ENCODE measurements around the gene GGCX.

The GGCX gene

GRCh38 chr2:85539361-85540132 is 21.7 kb downstream of the GGCX start:
- peak; percentile 84 for DNase-seq

GRCh38 chr2:85538507-85539360 is 22.6 kb downstream of the GGCX start, which contains the start of gene MAT2A:
TSS of gene MAT2A (plus strand) at chr2:85539168. CDS start at chr2:85539288, 120 bp downstream.
- DNase-seq: peak; percentile 95

DNA sequence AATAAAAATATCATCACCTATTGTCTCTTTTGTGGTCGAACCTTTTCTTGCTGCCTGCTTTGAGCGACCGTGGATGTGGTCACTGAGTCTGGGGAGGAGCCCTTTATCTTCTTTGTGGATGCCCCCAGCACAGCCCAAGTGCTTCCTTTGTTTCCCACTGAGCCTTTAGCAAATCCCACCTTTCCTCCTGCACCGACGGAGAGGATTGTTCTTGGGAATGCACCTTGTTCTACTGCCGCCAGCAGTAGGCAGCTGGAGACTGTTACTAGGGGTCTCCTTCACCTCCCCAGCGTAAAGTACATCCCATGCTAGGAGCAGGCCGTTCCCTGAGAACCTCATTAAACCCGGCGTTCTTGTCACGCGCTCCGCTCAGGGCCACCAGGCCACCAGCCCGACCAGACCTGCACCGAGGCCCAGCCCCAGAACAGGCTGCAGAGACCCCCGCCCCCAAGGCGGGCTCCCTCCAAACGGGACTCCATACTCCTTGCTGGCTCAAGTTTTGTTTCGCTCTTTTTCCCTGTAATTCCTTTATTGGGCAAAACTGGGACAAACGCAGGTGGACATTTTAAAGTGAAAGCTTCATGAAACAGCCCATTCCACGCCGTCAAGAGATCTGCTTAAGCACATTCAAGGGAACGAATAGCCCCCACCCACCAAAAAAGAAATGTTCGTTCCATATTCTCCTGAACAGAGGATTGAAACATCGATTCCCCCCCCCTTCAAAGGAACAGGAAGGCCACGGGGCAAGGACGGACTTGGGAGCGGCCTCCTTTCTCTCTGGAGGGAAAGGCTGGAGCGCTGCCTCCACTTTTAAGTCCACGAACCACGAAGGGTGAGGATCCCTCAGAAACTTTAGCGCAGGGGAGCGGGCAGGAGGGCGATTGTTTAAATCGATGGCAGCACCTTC is 23.4 kb downstream of the GGCX start:
- DNase-seq: peak; percentile 56

- DNase-seq: no peak
Measured at GRCh38 chr2:85536479-85536878, 24.8 kb downstream of the GGCX start.

GRCh38 chr2:85534881-85535280 is 26.4 kb downstream of the GGCX start:
- no peak for DNase-seq

- no peak for DNase-seq
Measured at GRCh38 chr2:85534099-85534498, 27.2 kb downstream of the GGCX start.

DNA sequence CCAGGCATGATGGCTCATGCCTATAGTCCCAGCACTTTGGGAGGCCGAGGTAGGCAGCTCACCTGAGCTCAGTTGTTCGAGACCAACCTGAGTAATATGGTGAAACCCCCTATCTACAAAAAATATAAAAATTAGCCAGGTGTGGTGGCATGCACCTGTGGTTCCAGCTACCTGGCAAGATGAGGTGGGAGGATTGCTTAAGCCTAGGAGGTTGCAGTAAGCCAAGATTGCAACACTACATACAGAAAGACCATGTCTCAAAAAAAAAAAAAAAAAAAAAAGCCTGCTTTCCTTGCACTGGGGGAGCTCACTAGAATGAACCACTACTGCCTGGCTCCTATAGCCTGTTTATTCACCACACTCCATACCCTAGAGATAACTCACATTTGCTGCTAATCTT is 29.7 kb downstream of the GGCX start:
- no peak for DNase-seq

DNA sequence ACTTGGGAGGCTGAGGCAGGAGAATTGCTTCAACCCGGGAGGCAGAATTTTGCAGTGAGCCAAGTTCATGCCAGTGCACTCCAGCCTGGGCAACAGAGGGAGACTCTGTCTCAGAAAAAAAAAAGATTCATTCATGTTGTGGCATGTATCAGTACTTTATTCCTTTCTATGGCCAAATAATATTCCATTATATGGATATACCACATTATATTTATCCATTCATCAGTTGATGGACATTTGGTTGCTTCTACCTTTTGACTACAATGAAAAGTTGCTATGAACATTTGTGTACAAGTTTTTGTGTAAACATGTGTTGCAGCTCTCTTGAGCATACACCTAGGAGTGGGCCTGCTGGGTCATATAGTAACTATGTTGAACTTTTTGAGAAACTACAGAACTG is 31.5 kb downstream of the GGCX start:
- no peak for DNase-seq

DNA sequence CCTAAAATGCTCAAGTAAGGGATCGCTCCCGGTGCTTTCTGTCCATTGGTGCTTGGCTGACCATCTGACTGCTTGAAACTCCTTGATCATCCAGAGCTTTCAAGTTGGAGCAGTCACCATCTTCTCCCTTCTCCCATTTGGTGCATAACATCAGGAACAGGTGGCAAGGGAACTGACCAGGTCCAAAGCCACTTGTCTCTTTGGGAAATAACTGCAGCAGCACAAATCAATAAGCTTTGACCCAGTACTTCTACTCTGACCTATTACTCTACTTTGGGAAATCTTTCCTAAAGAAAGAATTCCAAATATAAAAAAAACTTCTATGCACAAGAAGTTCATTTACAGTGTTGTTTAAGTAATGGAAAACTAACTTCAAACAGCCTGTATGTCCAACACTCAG is 32.9 kb downstream of the GGCX start:
- DNase-seq: no peak

DNA sequence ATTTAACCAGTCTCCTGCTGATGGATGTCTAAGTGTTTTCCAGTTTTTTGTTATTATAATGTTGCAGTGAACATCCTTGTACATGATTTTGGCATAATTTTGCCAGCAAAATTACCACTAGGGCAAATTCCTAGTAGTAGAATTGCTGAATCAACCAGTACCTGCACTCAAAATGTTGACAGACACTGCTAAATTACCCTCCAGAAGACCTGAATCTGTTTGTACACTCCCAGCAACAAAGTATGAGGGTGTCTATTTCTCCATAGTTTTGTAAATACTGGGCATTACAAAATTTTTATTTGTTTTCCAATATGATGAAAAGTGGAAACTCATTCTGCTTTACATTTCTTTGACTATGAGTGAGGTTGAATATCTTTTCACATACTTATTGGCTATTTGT is 33.5 kb downstream of the GGCX start:
- no peak for DNase-seq

DNA sequence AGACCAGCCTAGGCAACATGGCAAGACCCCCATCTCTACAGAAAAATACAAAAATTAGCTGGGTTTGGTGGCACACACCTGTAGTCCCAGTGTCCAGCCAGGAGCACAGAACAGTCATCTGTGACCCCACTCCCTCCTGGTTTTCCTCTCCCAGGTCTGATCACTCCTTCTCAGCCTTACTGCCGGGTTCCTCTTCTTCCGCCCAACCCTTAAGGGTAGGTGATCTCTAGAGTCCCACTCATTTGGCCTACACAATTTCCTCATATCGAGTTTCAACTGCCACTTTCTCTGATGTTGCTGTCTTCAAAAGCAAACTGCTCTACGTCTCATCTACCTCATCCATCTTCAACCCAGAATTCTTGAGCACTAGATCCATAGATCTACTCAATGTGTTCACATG is 35.7 kb downstream of the GGCX start:
- no peak for DNase-seq

GRCh38 chr2:85525029-85525428 is 36.3 kb downstream of the GGCX start:
- no peak for DNase-seq

DNA sequence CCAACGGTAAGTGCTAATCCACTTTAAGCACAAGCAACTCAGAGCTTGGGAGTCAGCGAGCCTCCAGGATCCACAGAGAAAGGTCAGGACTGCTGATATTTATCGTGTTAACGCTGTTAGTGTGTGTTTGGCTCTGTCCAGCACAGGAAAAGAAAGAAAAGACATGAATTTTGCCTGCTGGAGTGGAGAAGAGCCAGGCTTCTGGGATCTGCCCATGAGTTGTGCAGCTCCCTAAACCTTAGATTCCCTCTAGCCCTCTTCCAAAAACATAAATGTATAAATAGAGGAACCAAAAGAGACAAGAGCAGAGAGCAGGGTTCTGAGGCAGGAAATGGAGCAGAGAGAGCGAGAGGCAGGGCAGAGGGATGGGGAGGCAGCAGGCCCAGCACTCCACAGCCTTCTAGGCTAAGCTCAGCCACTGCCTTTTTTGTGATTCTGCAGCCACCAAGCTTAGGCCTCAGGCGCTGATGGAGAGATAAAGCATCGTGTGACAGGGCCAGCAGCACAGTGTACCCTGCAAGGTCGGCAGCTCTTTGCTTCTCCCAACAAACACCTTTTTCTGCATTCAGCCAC is 36.9 kb downstream of the GGCX start:
- no peak for DNase-seq

DNA sequence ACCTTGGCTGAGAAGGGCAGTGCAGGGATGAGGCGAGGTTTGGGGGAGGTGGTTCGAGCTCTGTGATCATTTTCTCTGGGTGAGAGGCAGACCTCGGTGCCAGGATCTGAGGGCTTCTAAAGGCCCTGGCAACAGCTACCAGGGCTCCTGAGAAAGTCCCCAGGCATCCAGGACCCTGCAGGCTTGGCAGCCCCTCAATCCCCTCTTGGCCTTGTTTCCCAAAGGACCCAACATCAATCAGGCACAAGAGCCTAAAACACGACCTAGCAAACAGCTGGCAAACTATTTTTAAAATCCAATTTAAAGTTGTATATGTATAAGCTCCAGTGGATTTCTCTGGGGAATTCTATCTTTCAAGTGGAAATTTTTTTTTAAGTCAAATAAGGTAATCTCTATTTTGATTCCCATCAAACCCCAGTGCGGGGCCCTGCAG is 37.4 kb downstream of the GGCX start:
- no peak for DNase-seq

DNA sequence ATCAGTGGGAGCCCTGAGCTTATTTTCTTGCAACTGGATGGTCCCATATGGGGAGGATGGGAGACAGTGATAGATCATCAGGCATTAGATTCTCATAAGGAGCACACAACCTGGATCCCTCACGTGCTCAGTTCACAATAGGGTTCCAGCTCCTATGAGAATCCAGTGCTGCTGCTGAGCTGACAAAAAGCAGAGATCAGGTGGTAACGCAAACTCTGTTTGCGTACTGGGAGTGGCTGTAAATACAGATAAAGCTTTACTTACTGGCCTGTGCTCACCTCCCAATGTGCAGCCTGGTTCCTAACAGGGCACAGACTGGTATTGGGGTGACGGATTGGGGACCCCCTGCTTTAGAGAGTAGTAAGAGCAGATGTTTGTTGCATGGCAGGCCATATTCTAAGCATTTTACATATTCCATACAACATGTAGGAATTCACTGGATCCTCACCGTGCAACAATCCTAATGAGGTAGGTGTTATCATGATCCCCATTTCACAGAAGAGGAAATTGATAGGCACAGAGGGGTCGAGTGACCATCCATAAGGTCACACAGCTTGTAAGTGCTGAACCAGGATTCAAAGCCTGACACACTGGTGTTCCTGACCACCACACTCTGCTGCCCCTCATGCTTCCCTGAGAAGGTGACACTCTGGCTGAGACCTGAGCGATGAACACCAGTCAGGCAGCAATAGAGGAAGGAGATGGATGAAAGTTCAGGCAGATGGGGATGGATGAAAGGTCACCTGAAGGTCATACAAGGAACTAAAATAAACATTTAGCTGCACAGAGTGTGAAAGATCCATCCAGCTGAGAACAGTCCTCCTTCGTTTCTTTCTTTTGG is 38.0 kb downstream of the GGCX start:
- DNase-seq: no peak

- no peak for DNase-seq
Measured at GRCh38 chr2:85522090-85522647, 39.1 kb downstream of the GGCX start.

DNA sequence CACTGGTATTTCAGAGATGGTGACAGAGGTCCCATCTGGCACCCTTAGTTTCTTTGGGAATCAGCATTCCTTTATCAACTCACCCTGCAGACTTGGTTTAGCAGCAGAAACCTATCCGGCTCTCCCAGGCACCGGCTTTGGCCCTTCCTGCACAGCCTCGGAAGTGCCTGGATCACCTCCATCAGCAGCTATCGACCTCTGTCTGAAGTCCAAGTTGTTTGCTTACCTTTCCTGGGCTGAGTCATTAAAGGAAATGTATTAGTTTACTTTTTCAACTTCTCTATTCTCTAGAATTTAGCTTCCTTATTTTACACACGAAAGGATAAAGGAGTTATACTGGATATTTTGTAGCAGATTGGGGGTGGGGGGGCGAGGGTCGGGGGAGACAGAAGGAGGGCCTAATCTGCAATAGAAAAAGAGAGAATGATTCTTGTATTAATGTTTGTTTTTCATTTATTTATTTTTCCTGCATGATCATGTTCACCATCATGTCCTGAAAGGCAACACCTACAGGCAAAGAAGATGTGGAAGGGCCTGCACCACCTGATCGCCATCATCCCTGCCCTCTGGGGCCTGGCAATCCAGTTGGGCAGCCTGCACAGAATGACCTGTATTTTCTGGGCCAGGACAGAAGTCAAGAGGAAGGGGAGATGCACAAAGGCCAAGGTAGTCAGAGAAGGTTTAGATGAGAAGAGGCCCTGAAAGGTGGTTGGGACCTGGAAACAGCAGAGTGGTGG is 44.5 kb downstream of the GGCX start:
- DNase-seq: no peak

DNA sequence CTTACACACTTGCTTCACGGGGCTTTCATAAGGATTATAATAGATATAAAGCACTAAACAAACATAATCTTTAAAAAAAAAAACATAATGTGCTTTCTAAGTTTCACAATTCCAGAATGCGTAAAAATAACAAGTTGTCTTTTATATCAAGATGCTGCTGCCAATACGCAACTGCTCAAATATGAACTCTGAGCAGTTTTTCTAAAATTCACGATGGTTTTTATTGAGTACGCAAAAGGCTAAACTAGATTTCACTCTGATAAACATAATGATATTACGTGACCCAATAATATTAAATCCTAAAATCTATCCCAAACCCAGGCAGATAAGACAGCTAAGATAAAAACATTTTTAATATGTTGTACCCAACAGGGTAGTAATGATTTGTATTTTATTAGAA is 47.0 kb downstream of the GGCX start:
- no peak for DNase-seq

GRCh38 chr2:85511008-85511811 is 50.1 kb downstream of the GGCX start:
- DNase-seq: no peak

DNA sequence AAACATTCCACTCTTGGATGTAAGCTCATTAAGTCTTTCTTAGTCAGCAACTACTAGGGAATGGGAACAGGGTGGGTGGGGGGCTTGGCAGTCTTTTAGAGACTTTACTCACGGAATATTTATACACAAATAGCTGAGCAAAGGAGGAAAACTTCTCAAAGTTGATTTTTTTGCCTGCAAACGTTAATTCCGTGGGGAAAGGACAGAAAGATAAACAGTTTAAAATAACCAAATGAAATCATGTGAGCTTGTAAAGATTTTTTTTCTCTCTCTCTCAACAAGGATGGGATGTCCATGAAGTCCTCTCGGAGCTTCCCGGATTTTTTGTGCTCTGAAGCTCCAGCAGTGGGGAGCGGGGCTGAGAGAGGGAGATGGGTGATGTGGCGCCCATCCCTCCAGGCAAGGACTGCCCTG is 54.5 kb downstream of the GGCX start:
- DNase-seq: no peak

Data from activated CD4-positive, alpha-beta T cell treated with anti-CD3 and anti-CD28 coated beads, Interleukin-2, Interleukin-6, amounts not matched to agents 100 ng/mL and 50 ng/mL, durations not matched to agents 16 hours and 8 hours (primary cell).